CD4-positive, alpha-beta T cell (primary cell): ENCODE results near the gene JARID2. TPM values are rescaled to one million over a fixed set of nuclear protein-coding genes. Genes with fewer than 3 reads are reported as not detected.

Experiments
- ATAC-seq: fragments of 200-7000 bp; cut with Tn5 transposase; one replicate; pipeline ENCODE4 v1.10.0; 2022; ENCODE audit warnings: mild to moderate bottlenecking; ENCODE audit not compliant: poor library complexity
- CTCF ChIA-PET: fragments of 350-600 bp; sonication (Branson Sonifier 250); formaldehyde crosslinking; loops from one replicate; lab custom pipeline; 2021; ENCODE audit warnings: antibody characterized with exemption, inconsistent platforms; lab: Charles Lee
- POLR2A ChIA-PET: fragments of 350-600 bp; sonication (Branson Sonifier 250); formaldehyde crosslinking; loops from one replicate; lab custom pipeline; 2021; ENCODE audit warnings: antibody characterized with exemption, inconsistent platforms; lab: Charles Lee
- DNase-seq, 14 experiments: peaks; one replicate each; pipeline ENCODE4 v3.0.0-alpha.2; 2013 to 2020; ENCODE audit warnings: mixed read lengths in 2 of 14
- H3K27ac ChIP-seq, 2 donors: one replicate each; pipeline versions ENCODE4 v1.5.1 to v1.7.0; 2013; ENCODE audit warnings: low read length in 2 of 2, low read depth in 1 of 2, mild to moderate bottlenecking in 1 of 2
- H3K27me3 ChIP-seq, 2 experiments: 1 replicate in 1 of 2; 2 replicates in 1 of 2; pipeline versions ENCODE4 v1.6.1 to v1.7.0; 2013; ENCODE audit warnings: low read length in 2 of 2, control low read depth in 1 of 2, mild to moderate bottlenecking in 1 of 2, moderate library complexity in 1 of 2; ENCODE audit not compliant: insufficient read depth in 2 of 2, control insufficient read depth in 1 of 2
- H3K36me3 ChIP-seq: one replicate; pipeline ENCODE4 v1.6.1; 2013; ENCODE audit warnings: low read length, control low read depth; ENCODE audit not compliant: insufficient read depth
- H3K4me1 ChIP-seq: one replicate; pipeline ENCODE4 v1.6.1; 2013; ENCODE audit warnings: low read length, control low read depth; ENCODE audit not compliant: insufficient read depth
- H3K4me3 ChIP-seq: one replicate; pipeline ENCODE4 v1.5.1; 2013; ENCODE audit warnings: mild to moderate bottlenecking, low read length, moderate library complexity
- H3K9me3 ChIP-seq, 2 experiments: 1 replicate in 1 of 2; 2 replicates in 1 of 2; pipeline versions ENCODE4 v1.6.1 to v1.7.0; 2013; ENCODE audit warnings: low read length in 2 of 2, mild to moderate bottlenecking in 2 of 2, control low read depth in 1 of 2, moderate library complexity in 1 of 2; ENCODE audit not compliant: control insufficient read depth in 1 of 2, insufficient read depth in 1 of 2
- H3K27ac Mint-ChIP-seq: one replicate; pipeline ENCODE4 v1.8.0; 2020; ENCODE audit warnings: mixed read lengths
- H3K27me3 Mint-ChIP-seq: one replicate; pipeline ENCODE4 v1.8.0; 2021; ENCODE audit warnings: mixed read lengths
- H3K36me3 Mint-ChIP-seq: one replicate; pipeline ENCODE4 v1.8.0; 2021; ENCODE audit warnings: low read depth, mixed read lengths
- H3K4me1 Mint-ChIP-seq: one replicate; pipeline ENCODE4 v1.8.0; 2021; ENCODE audit warnings: low read depth, mixed read lengths
- H3K4me3 Mint-ChIP-seq: one replicate; pipeline ENCODE4 v1.8.0; 2020; ENCODE audit warnings: mild to moderate bottlenecking, mixed read lengths
- H3K9me3 Mint-ChIP-seq: one replicate; pipeline ENCODE4 v1.8.0; 2020; ENCODE audit warnings: mixed read lengths
- CTCF ChIP-seq: fragments of 200-600 bp; IDR thresholded peaks from one replicate; pipeline ENCODE4 v1.8.0; 2022; ENCODE audit warnings: antibody characterized with exemption, mild to moderate bottlenecking
- intact Hi-C, 2 experiments: fragments of 100-400 bp; cut with DNase I in 1 of 2; cut with micrococcal nuclease in 1 of 2; formaldehyde crosslinking; loops; one replicate each; pipeline versions ENCODE4 v1.15.1 to v1.9.0; 2023 to 2025; cut with DNase I, micrococcal nuclease
- total RNA-seq, 174 experiments: library from RNA in 2 of 174; stranded (reverse) in 2 of 174; gene quantifications; one replicate each; pipeline ENCODE4 v1.2.3 and lab custom pipeline; 2021 to 2026

Gene JARID2
- total RNA-seq, 2 experiments from 2014 or later = 32.0 to 33.0 TPM

- DNase-seq = no peak
- no peak for ATAC-seq
- Mint-ChIP-seq H3K27ac (no peak overlapping the region), H3K9me3 (no peaks in the 10 kb centered on the region), H3K27me3 (no peaks in the 10 kb centered on the region), H3K36me3 (peaks cover 10% of the 10 kb centered on the region), H3K4me1 (peaks cover 18% of the 10 kb centered on the region), H3K4me3 (no peak overlapping the region)
- peaks cover 17% of the 10 kb centered on the region for H3K4me1 ChIP-seq
- no peaks in the 10 kb centered on the region for H3K27me3 ChIP-seq
- peaks cover 13% of the 10 kb centered on the region for H3K36me3 ChIP-seq
- ChIA-PET CTCF (no interaction called here), POLR2A (no interaction called here)
- TF ChIP-seq CTCF = no peak
- H3K9me3 ChIP-seq = no peaks in the 10 kb centered on the region
- no peak overlapping the region for H3K27ac ChIP-seq
- H3K4me3 ChIP-seq = no peak overlapping the region
- intact Hi-C loops = loop anchor here (5.0 kb wide), 2 partner anchors 43 to 1258 kb away; no protein-coding TSS in a partner anchor
Observed at GRCh38 chr6:15369838-15370237, 124.0 kb downstream of the JARID2 start.

- CTCF ChIA-PET = no interaction called here
- Mint-ChIP-seq H3K36me3 (peaks cover 18% of the 10 kb centered on the region), H3K27me3 (no peaks in the 10 kb centered on the region), H3K4me1 (peaks cover 18% of the 10 kb centered on the region), H3K9me3 (no peaks in the 10 kb centered on the region), H3K4me3 (no peak overlapping the region), H3K27ac (no peak overlapping the region)
- ATAC-seq (no peak), DNase-seq (no peak)
- H3K4me1 ChIP-seq = peaks cover 12% of the 10 kb centered on the region
- peaks cover 22% of the 10 kb centered on the region for H3K36me3 ChIP-seq
- POLR2A ChIA-PET = interaction anchor here (0.6 to 1.3 kb wide), 2 partner anchors 13 to 26 kb away, joined by 3 to 4 read pairs; no protein-coding TSS in a partner anchor
- H3K27ac ChIP-seq = no peak overlapping the region
- H3K27me3 ChIP-seq = no peaks in the 10 kb centered on the region
- no peak for TF ChIP-seq CTCF
- H3K4me3 ChIP-seq = no peak overlapping the region
- intact Hi-C loops = loop anchor here in 1 of 2 experiments (5.0 kb wide), 1 partner anchor 44 kb away; no protein-coding TSS in a partner anchor
- H3K9me3 ChIP-seq = no peaks in the 10 kb centered on the region
Observed at GRCh38 chr6:15370733-15371671, 125.1 kb downstream of the JARID2 start.

- Mint-ChIP-seq H3K27me3 (no peaks in the 10 kb centered on the region), H3K4me3 (no peak overlapping the region), H3K27ac (no peak overlapping the region), H3K36me3 (peaks cover 31% of the 10 kb centered on the region), H3K4me1 (peaks cover 28% of the 10 kb centered on the region), H3K9me3 (no peaks in the 10 kb centered on the region)
- CTCF ChIA-PET = no interaction called here
- ATAC-seq = no peak
- POLR2A ChIA-PET = no interaction called here
- Histone ChIP-seq H3K4me3 (no peak overlapping the region), H3K27me3 (no peaks in the 10 kb centered on the region), H3K36me3 (peaks cover 21% of the 10 kb centered on the region), H3K4me1 (peaks cover 8% of the 10 kb centered on the region), H3K9me3 (no peaks in the 10 kb centered on the region), H3K27ac (no peak overlapping the region)
- TF ChIP-seq CTCF = no peak
- no peak for DNase-seq
- intact Hi-C loops = loop anchor here in 1 of 2 experiments (5.0 kb wide), 1 partner anchor 46 kb away; no protein-coding TSS in a partner anchor
Observed at GRCh38 chr6:15372932-15373331, 127.1 kb downstream of the JARID2 start.
